HG03103 (cell line): ENCODE results near the gene ZNF30.
"Not testable (repeated sequence)": the region's sequence is repeated elsewhere in the genome, so short reads cannot be mapped to it uniquely, and the experiment has no call there.

Experiments used
- ATAC-seq: cut with Tn5 transposase; IDR thresholded peaks from one replicate; pipeline ENCODE4 v1.9.1; 2021; ENCODE audit warnings: low read depth; ENCODE audit not compliant: unreplicated experiment

The ZNF30 gene

GRCh38 chr19:34984287-34984686 is 57.6 kb downstream of the ZNF30 start:
- no peak for ATAC-seq

GRCh38 chr19:34985249-34986022 is 58.7 kb downstream of the ZNF30 start:
- ATAC-seq, result no peak

GRCh38 chr19:34988119-34988518 is 61.4 kb downstream of the ZNF30 start:
- ATAC-seq, result no peak

GRCh38 chr19:34989298-34989697 is 62.6 kb downstream of the ZNF30 start:
- no peak for ATAC-seq

- no peak for ATAC-seq
Measured at GRCh38 chr19:34990578-34991192, 64.0 kb downstream of the ZNF30 start.

GRCh38 chr19:34991542-34992333 is 65.0 kb downstream of the ZNF30 start:
- no peak for ATAC-seq

GRCh38 chr19:34992582-34992981 is 65.9 kb downstream of the ZNF30 start:
- not testable (repeated sequence) for ATAC-seq

GRCh38 chr19:34994286-34994642 is 67.6 kb downstream of the ZNF30 start:
- no peak for ATAC-seq
